Measurements from ENCODE around the gene VPS45.

DNA sequence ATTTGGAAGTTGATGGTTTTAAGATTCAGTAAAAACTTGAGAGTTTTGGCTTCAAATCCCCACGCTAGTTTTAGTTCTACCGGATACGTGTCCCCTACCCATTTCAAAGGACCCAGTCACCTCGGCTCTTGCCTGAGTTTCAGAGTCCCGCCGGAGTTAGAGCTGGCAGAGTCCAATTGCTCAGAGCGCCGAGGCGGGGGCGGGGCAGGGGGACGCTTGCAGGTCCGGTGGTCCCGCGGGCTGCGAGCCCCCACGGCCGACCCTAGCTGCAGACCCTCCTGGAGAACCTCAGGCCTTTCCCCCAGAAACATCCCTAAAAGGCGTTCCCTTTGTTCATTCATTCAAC is 765 bp upstream of the VPS45 start:
- TF ChIP-seq, protein P1, sequence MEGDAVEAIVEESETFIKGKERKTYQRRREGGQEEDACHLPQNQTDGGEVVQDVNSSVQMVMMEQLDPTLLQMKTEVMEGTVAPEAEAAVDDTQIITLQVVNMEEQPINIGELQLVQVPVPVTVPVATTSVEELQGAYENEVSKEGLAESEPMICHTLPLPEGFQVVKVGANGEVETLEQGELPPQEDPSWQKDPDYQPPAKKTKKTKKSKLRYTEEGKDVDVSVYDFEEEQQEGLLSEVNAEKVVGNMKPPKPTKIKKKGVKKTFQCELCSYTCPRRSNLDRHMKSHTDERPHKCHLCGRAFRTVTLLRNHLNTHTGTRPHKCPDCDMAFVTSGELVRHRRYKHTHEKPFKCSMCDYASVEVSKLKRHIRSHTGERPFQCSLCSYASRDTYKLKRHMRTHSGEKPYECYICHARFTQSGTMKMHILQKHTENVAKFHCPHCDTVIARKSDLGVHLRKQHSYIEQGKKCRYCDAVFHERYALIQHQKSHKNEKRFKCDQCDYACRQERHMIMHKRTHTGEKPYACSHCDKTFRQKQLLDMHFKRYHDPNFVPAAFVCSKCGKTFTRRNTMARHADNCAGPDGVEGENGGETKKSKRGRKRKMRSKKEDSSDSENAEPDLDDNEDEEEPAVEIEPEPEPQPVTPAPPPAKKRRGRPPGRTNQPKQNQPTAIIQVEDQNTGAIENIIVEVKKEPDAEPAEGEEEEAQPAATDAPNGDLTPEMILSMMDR (IDR thresholded peaks at IDR 0.05; ENCODE audit: insufficient read depth, low read length, poor library complexity, severe bottlenecking) = no peak
- no peak for TF ChIP-seq EZH2phosphoT487 (conservative IDR thresholded peaks at IDR 0.05; ENCODE audit: low read length)

Measured in SU-DHL-6 (cell line).